ENCODE data around the gene PLEKHG7. TPM values are rescaled to one million over a fixed set of nuclear protein-coding genes. Genes with fewer than 3 reads are reported as not detected.
A peak's percentile ranks its signal among the peaks of the same experiment; 100 is the strongest.

The PLEKHG7 gene
- total and polyA plus RNA-seq, 9 of the 15 experiments (the other 6 are each of a cell fraction or from before 2014, with no cell fraction given) = 0.03 TPM; not detected in 8

DNA sequence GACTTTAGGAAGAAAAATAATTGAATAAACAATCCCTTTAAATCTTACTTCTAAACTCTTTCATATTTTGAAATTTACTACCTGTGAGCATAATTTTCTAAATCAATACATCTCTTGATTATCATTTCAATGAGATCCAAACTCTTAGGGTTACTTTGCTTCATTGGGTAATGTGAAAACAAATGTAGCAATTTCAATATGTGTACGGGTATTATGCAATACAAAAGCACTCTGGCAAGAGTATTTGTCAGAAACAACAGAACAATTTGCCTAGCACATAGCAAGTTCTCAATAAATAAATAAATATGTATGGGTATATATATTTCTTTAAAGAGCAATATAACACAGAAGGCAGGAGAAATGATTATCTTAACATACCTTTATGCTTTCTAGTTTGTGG, 77.1 kb downstream of the PLEKHG7 start:
- Histone ChIP-seq H3K9ac (ENCODE audit: insufficient read depth in 1 of 2, low read depth in 2 of 2, low read length in 2 of 2) (no peak overlapping the region), H3K27me3 (ENCODE audit: control insufficient read depth in 2 of 2, insufficient read depth in 2 of 2, low read length in 2 of 2) (no peaks in the 10 kb centered on the region), H3K4me1 (replicated peaks in 1 of 2; ENCODE audit: control insufficient read depth in 2 of 2, insufficient read depth in 2 of 2, low read length in 2 of 2) (no peaks in the 10 kb centered on the region), H4K20me1 (replicated peaks; ENCODE audit: control insufficient read depth, insufficient read depth, low read length) (no peaks in the 10 kb centered on the region), H3K4me3 (no peak overlapping the region), H3K4me2 (ENCODE audit: insufficient read depth, low read length) (no peak overlapping the region), H3K9me1 (ENCODE audit: control insufficient read depth, insufficient read depth, low read length) (no peaks in the 10 kb centered on the region), H3K9me3 (replicated peaks; ENCODE audit: control insufficient read depth, insufficient read depth, low read depth, low read length) (no peaks in the 10 kb centered on the region), H3K79me2 (ENCODE audit: control insufficient read depth, insufficient read depth, low read length) (no peaks in the 10 kb centered on the region), H3K36me3 (ENCODE audit: control insufficient read depth, insufficient read depth, low read length) (peaks cover 59% of the 10 kb centered on the region; the same call in 2 of the 3 replicates), H2AFZ (ENCODE audit: low read depth, low read length) (no peak overlapping the region), H3K27ac (ENCODE audit: extremely low read depth, low read depth, low read length) (no peak overlapping the region)
- ATAC-seq = no peak
- no peak for FAIRE-seq
- intact Hi-C loops (cut with micrococcal nuclease) (loop anchor here (10.0 kb wide), 2 partner anchors 205 to 535 kb away; no protein-coding TSS in a partner anchor), in situ Hi-C loops (cut with MboI) (loop anchor here (25.0 kb wide), 2 partner anchors 632 to 1332 kb away; no protein-coding TSS in a partner anchor)
- ChIA-PET CTCF (ENCODE audit: low intra/inter-chr PET ratio) (interaction anchor here (0.6 kb wide), 1 partner anchor 1321 kb away, joined by 3 read pairs; no protein-coding TSS in a partner anchor), POLR2A (no interaction called here)
- no peak for TF ChIP-seq ZC3H11A (IDR thresholded peaks at IDR 0.05; ENCODE audit: low read depth, low read length)
- no peak for TF ChIP-seq CEBPG (CRISPR knock-in tag; IDR thresholded peaks at IDR 0.05)
- TF ChIP-seq CEBPG (tag; conservative IDR thresholded peaks at IDR 0.05 in 1 of 2, IDR thresholded peaks at IDR 0.05 in 1 of 2) = peak; percentile 59 to 60; a peak in 3 of 4 replicates
- no peak for TF ChIP-seq HCFC1 (IDR thresholded peaks at IDR 0.05; ENCODE audit: low read depth, low read length)
- peak; percentile 54 for TF ChIP-seq CEBPB (tag; IDR thresholded peaks at IDR 0.05)
- 88% methylated on average over 1 of the region's 1 CpG for WGBS (ENCODE audit: insufficient coverage, low coverage, missing lambda C conversion rate)
- BruUV-seq (replicated peaks) = no TSS peak
- DNase-seq (ENCODE audit: extremely low read depth in 1 of 4, low spot score in 3 of 4) = no peak

DNA sequence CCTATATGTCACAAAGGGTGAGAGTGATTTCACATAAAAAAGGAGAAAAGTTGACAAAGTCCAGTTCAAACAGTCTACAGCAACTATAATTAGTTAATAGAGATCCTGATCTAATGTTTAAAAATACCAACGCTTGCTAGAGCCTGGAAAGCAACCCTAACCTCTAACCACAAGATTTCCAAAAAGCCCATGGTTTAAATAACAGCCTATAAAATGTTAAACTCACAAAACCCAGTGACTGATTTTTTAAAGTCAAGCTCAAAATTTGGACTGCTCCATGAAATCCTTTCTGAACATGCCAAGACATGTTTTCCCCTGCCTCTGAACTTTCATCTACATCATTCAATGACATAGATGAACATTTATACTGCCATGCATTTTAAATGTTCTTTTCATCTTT, 81.6 kb downstream of the PLEKHG7 start:
- Histone ChIP-seq H3K9ac (ENCODE audit: insufficient read depth in 1 of 2, low read depth in 2 of 2, low read length in 2 of 2) (no peak overlapping the region), H3K9me3 (replicated peaks; ENCODE audit: control insufficient read depth, insufficient read depth, low read depth, low read length) (no peaks in the 10 kb centered on the region), H3K9me1 (ENCODE audit: control insufficient read depth, insufficient read depth, low read length) (no peaks in the 10 kb centered on the region), H3K4me1 (replicated peaks in 1 of 2; ENCODE audit: control insufficient read depth in 2 of 2, insufficient read depth in 2 of 2, low read length in 2 of 2) (no peaks in the 10 kb centered on the region), H4K20me1 (replicated peaks; ENCODE audit: control insufficient read depth, insufficient read depth, low read length) (no peaks in the 10 kb centered on the region), H2AFZ (ENCODE audit: low read depth, low read length) (no peak overlapping the region), H3K4me3 (no peak overlapping the region), H3K27ac (ENCODE audit: extremely low read depth, low read depth, low read length) (no peak overlapping the region), H3K36me3 (ENCODE audit: control insufficient read depth, insufficient read depth, low read length) (peaks cover 33% of the 10 kb centered on the region; the same call in 2 of the 3 replicates), H3K79me2 (ENCODE audit: control insufficient read depth, insufficient read depth, low read length) (no peaks in the 10 kb centered on the region), H3K4me2 (ENCODE audit: insufficient read depth, low read length) (no peak overlapping the region), H3K27me3 (ENCODE audit: control insufficient read depth in 2 of 2, insufficient read depth in 2 of 2, low read length in 2 of 2) (no peaks in the 10 kb centered on the region)
- FAIRE-seq = no peak
- CTCF ChIA-PET (ENCODE audit: low intra/inter-chr PET ratio) = interaction anchor here (0.7 to 1.7 kb wide), 4 partner anchors 611 to 1748 kb away, joined by 4 to 11 read pairs (median 4); no protein-coding TSS in a partner anchor
- DNase-seq (ENCODE audit: extremely low read depth in 1 of 4, low spot score in 3 of 4) = no peak
- 89% methylated on average over 1 of the region's 1 CpG for WGBS (ENCODE audit: insufficient coverage, low coverage, missing lambda C conversion rate)
- ATAC-seq = no peak
- intact Hi-C loops (cut with micrococcal nuclease) (loop anchor here (10.0 kb wide), 2 partner anchors 200 to 530 kb away; no protein-coding TSS in a partner anchor), in situ Hi-C loops (cut with MboI) (loop anchor here (25.0 kb wide), 2 partner anchors 628 to 1328 kb away; no protein-coding TSS in a partner anchor)
- POLR2A ChIA-PET = no interaction called here
- BruUV-seq (replicated peaks) = no TSS peak
- TF ChIP-seq NFYB (IDR thresholded peaks at IDR 0.05; ENCODE audit: extremely low read depth, insufficient read length) (no peak), ZNF77 (CRISPR knock-in tag; IDR thresholded peaks at IDR 0.05) (no peak), TEAD1 (CRISPR knock-in tag; IDR thresholded peaks at IDR 0.05) (no peak), RBM14 (IDR thresholded peaks at IDR 0.05; ENCODE audit: borderline replicate concordance, insufficient read depth, low read depth, low read length) (no peak), PCBP1 (IDR thresholded peaks at IDR 0.05; ENCODE audit: low read depth, low read length, poor library complexity, severe bottlenecking) (no peak), ZBED1 (IDR thresholded peaks at IDR 0.05) (no peak), ZNF311 (CRISPR knock-in tag; IDR thresholded peaks at IDR 0.05) (no peak), OTX1 (CRISPR knock-in tag; IDR thresholded peaks at IDR 0.05) (no peak)
- TF ChIP-seq, protein P1, sequence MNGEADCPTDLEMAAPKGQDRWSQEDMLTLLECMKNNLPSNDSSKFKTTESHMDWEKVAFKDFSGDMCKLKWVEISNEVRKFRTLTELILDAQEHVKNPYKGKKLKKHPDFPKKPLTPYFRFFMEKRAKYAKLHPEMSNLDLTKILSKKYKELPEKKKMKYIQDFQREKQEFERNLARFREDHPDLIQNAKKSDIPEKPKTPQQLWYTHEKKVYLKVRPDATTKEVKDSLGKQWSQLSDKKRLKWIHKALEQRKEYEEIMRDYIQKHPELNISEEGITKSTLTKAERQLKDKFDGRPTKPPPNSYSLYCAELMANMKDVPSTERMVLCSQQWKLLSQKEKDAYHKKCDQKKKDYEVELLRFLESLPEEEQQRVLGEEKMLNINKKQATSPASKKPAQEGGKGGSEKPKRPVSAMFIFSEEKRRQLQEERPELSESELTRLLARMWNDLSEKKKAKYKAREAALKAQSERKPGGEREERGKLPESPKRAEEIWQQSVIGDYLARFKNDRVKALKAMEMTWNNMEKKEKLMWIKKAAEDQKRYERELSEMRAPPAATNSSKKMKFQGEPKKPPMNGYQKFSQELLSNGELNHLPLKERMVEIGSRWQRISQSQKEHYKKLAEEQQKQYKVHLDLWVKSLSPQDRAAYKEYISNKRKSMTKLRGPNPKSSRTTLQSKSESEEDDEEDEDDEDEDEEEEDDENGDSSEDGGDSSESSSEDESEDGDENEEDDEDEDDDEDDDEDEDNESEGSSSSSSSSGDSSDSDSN (IDR thresholded peaks at IDR 0.05; ENCODE audit: borderline replicate concordance in 1 of 2, low read depth in 2 of 2, low read length in 2 of 2) = no peak
